NAMALWA (cell line): ENCODE results near the gene LSM2.
"Not testable (repeated sequence)": the region's sequence is repeated elsewhere in the genome, so short reads cannot be mapped to it uniquely, and the experiment has no call there.

Experiments used
- DNase-seq: peaks from one replicate; pipeline ENCODE4 v3.0.0-alpha.2; 2015; ENCODE audit warnings: low spot score

LSM2 gene

DNA sequence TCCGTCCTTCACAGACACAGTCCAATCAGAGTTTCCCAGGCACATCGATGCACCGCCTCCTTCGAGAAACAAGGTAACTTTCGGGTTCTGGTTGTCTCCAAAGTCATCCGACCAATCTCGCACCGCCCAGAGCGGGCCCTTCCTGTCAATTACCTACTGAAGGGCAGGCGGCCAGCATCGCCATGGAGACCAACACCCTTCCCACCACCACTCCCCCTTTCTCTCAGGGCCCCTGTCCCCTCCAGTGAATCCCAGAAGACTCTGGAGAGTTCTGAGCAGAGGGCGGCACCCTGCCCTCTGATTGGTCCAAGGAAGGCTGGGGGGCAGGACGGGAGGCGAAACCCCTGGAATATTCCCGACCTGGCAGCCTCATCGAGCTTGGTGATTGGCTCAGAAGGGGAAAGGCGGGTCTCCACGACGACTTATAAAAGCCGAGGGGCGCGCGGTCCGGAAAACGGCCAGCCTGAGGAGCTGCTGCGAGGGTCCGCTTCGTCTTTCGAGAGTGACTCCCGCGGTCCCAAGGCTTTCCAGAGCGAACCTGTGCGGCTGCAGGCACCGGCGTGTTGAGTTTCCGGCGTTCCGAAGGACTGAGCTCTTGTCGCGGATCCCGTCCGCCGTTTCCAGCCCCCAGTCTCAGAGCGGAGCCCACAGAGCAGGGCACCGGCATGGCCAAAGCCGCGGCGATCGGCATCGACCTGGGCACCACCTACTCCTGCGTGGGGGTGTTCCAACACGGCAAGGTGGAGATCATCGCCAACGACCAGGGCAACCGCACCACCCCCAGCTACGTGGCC lies 20.7 kb upstream of the LSM2 start, which contains the start of gene HSPA1B:
Gene HSPA1B (plus strand): TSS at position 453 of the 794 bp plus-strand sequence. CDS start 213 bp downstream, at position 666.
- peak; percentile 97 for DNase-seq

DNA sequence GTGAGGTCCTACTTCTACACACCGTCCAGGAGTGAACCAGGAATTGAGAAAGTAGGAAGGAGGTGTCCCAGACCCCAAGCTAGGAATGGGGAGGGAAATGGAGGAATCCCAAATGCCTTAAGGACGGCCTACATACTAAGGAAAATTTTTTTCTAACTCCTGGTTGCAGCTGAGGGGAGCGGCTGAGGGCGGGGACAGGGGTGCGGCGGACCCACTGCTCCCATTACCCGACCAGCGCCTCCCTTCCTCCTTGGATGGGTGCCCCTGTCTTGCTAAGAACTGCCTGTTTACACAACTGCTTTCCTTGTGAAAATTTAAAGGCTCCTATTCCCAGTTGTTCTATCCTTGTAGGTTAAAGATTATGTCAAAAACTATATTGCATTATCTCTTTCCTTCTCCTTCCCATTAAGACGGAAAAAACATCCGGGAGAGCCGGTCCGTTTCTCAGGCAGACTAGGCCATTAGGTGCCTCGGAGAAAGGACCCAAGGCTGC lies 20.1 kb upstream of the LSM2 start:
- no peak for DNase-seq

DNA sequence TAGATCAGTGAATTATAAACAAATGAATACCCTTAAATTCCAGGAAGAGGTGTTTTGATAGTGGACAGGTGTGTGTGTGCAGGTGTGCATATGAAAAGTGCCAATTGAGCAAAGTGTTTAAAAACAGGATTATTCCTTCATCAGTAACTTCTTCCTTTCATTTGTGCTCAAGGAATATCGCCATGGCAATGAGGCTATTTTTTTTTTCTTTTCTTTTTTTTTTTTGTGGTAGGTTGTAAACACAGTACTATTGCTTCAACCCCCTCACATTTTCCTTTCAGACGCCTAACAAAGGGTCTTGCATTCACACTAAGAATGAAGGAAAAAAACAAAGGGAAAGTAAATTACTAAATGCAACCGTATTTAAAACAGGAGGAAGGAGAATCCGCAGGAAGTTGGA lies 18.8 kb upstream of the LSM2 start:
- DNase-seq: no peak

DNA sequence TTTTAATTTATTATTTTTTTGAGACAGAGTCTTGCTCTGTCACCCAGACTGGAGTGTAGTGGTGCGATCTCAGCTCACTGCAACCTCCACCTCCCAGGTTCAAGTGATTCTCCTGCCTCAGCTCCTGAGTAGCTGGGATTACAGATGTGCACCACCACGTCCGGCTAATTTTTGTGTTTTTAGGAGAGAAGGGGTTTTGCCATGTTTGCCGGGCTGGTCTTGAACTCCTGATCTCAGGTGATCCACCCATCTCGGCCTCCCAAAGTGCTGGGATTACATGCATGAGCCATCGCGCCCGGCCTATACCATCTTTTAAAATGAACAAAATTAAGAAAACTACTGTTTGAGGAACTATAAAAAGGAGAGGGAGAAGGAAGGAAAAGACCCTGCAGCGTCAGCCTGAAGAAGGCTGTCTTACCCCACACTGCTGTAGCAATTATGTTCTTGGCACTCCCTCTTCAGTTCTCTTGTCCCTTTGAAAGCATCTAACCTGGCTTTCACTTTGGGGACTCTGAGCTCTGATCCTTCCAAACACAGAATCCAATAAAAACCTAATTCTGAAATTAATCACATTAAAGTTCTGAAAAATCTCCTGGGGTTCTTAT lies 16.9 kb upstream of the LSM2 start:
- not testable (repeated sequence) for DNase-seq

DNA sequence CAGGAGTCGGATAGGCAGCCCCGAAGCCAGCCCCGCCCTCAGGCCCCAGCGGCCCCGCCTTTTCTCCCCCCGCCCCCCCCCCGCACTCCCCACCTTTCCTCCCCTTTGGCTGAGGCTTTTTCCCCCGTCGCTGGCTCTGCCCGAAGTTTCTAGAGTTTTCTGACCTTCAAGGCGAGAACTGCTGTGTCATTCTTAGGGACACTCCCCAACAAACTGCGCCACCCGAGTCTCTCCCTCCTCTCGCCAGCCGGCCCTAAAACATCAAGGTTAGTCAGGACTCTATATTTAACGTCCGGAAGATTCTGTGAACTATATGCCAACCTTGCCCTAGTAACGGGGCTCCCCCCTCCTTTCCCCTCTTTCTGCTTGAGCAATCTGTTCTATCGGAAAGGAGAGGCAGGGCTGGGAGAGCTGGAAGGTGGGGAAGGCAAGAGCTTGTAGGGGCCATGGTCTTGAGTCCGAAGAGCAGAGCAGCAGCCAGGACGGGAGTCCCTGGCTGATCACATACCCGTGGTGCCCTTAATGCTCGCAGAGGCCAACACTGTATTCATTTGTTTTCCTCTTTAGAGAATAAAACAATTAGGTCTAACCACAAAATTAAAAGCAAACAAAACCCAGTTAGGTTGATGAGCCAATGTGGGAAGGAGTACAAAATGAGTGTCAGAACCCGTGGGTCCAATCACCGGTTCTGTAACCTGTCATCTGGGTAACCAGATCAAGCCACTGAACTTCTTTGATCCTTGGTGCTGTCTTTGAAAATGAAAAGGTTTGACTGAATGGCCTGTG lies 15.5 kb upstream of the LSM2 start:
- peak; percentile 58 for DNase-seq

DNA sequence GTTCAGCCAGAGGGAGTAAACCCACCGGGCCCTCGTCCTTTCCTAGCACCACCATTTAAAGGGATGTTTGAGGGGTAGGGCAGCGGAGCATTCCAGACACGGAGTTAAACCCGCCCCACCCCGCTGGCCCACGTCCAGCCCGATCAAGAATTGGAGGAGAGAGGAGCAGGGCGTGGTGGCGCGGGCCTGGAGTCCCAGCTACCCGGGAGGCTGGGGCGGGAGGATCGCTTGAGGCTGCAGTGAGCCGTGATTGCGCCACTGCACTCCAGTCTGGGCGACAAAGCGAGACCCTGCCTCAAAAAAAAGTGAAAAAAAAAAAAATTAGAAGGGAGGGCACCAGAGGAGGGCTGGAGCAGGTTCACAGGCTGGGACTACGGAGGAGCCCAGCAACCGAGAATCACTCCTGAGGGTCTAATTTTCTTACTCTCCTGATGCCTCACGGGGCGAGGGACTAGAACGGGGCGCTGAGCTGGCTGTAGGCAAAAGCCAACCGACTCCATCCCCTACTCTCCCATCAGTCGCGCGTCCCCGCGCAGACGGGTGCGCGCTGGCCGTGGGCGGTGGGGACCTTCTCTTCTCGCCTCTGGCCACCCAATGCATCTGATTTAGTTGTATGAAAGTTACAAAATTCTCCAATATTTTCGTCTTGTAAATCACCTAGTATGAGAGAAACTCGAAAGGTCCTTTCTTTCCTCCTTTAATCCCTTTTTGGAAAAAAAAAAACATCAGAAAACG lies 14.7 kb upstream of the LSM2 start:
- no peak for DNase-seq

DNA sequence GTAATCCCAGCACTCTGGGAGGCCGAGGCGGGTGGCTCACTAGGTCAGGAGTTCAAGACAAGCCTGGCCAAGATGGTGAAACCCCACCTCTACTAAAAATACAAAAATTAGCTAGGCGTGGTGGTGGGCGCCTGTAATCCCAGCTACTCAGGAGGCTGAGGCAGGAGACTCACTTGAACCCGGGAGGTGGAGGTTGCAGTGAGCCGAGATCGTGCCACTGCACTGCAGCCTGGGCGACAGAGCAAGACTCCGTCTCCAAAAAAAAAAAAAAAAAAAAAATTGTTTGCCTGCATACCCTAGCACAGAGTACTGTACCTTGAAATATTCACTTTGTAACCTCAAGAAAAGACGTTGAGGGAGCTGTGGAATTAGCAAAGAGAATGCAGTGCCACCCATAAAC lies 13.6 kb upstream of the LSM2 start:
- DNase-seq: not testable (repeated sequence)

DNA sequence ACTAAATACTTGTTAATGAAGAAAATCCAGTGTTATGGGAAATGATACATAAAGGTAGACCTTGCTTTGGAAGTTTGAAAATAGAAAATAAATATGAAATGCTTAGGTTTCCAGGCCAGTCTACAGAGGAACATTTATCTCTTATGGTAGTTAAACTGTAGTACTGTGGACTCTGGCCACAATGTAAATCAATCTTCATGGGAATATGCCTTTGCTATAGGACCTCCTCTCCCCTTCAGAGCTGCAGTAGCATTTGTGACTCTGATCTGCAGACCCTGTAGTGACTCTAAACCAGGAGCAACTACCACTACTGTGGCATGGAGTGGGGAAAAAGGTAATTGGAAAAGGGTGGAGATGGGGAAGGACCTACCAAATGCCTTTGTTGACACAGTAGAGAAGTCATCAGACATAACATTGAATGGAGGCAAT lies 13.1 kb upstream of the LSM2 start:
- no peak for DNase-seq

DNA sequence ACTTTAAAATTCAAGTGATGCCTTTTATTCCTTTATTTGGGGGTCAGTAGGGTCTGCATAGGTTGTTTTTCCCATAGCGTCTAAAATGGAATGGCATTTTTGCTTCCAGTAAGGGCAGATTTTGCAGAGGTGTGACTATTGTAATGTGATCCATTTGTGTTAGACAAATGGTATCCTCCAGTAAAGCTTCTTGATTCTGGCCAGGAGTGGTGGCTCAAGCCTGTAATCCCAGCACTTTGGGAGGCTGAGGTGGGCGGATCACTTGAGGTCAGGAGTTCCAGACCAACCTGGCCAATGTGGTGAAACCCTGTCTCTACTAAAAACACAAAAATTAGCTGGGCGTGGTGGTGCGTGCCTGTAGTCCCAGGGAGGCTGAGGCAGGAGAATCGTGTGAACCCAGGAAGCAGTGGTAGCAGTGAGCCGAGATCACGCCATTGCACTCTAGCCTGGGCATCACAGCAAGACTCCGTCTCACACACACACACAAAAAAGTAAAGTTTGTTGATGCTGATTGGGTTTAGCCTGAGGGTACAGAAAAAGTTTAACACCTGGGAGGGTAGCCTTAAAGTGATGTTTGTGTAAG lies 11.3 kb upstream of the LSM2 start:
- not testable (repeated sequence) for DNase-seq

DNA sequence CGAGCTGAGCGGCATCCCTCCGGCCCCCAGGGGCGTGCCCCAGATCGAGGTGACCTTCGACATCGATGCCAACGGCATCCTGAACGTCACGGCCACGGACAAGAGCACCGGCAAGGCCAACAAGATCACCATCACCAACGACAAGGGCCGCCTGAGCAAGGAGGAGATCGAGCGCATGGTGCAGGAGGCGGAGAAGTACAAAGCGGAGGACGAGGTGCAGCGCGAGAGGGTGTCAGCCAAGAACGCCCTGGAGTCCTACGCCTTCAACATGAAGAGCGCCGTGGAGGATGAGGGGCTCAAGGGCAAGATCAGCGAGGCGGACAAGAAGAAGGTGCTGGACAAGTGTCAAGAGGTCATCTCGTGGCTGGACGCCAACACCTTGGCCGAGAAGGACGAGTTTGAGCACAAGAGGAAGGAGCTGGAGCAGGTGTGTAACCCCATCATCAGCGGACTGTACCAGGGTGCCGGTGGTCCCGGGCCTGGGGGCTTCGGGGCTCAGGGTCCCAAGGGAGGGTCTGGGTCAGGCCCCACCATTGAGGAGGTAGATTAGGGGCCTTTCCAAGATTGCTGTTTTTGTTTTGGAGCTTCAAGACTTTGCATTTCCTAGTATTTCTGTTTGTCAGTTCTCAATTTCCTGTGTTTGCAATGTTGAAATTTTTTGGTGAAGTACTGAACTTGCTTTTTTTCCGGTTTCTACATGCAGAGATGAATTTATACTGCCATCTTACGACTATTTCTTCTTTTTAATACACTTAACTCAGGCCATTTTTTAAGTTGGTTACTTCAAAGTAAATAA lies 10.6 kb upstream of the LSM2 start:
- DNase-seq: not testable (repeated sequence)

DNA sequence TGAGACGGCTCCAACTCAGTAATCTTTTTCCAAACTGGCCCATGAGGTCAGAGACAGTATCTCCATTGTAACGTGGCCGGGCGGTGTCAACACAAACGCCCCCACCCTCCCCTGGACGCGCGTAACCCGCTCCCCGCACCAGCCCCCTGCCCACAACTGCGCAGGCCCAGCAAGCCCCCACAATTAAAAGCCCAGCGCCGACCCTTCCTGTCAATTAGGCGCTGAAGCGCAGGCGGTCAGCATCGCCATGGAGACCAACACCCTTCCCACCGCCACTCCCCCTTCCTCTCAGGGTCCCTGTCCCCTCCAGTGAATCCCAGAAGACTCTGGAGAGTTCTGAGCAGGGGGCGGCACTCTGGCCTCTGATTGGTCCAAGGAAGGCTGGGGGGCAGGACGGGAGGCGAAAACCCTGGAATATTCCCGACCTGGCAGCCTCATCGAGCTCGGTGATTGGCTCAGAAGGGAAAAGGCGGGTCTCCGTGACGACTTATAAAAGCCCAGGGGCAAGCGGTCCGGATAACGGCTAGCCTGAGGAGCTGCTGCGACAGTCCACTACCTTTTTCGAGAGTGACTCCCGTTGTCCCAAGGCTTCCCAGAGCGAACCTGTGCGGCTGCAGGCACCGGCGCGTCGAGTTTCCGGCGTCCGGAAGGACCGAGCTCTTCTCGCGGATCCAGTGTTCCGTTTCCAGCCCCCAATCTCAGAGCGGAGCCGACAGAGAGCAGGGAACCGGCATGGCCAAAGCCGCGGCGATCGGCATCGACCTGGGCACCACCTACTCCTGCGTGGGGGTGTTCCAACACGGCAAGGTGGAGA lies 8.5 kb upstream of the LSM2 start, which contains the start of the genes HSPA1A and HSPA1L:
Gene HSPA1A (plus strand): TSS at position 519 of the 814 bp plus-strand sequence. CDS start 214 bp downstream, at position 733.
Gene HSPA1L (minus strand): TSS at position 259 of the 814 bp plus-strand sequence. CDS start 3,311 bp downstream, outside the sequence.
- DNase-seq: no peak

DNA sequence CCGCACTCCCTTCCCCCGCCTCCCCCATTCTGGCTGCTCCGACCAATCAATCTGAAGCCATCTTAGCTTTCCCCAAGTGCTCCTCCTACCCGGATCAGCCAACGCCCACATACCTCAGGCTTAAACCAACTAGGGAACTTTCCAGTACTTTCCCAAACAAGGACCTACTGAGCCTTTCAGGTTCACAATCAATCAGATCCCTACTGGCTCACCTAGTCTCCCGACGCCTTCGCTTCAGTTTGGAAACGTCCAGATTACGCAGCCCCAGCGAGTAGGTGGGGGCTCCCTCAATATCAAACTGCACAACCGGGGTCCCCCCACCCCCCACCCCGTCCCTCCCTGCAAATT lies 7.9 kb upstream of the LSM2 start:
- DNase-seq: no peak

DNA sequence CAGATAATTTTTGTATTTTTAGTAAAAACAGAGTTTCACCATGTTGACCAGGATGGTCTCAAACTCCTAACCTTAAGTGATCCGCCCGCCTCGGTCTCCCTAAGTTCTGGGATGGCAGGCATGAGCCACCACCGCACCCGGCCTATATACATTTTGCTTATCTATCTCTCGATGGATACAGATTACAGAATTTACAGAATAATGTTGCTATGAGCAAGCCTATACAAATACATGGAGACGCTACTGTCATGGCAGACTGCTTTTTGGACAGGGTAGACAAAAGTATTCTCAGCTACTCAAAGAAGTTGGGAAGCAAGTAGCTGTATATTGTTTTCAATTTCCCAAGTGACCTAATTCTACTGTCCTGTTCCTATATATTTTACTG lies 6.7 kb upstream of the LSM2 start:
- DNase-seq: no peak

DNA sequence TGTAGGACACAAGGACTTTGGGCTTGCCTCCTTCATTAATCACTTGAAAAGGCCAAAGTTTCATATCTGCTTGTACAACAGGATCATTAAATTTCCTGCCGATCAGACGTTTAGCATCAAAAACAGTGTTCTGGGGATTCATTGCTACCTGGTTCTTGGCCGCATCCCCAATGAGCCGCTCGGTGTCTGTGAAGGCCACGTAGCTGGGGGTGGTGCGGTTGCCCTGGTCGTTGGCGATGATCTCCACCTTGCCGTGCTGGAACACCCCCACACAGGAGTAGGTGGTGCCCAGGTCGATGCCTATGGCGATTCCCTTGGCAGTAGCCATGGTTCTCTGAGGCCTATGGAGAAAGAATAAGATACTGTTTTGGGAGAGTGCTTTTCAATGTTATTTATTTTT lies 4.9 kb upstream of the LSM2 start:
- DNase-seq: no peak

DNA sequence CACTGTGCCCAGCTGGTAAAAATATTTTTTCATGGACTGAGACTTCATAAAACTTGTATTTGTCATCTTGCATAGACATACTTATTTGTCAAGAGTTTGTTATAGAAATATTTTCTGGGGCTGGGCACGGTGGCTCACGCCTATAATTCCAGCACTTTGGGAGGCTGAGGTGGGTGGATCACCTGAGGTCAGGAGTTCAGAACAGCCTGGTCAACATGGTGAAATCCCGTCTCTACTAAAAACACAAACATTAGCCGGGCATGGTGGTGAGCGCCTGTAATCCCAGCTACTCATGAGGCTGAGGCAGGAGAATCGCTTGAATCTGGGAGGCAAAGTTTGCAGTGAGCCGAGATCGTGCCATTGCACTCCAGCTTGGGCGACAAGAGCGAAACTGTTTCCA lies 1.8 kb upstream of the LSM2 start:
- not testable (repeated sequence) for DNase-seq

DNA sequence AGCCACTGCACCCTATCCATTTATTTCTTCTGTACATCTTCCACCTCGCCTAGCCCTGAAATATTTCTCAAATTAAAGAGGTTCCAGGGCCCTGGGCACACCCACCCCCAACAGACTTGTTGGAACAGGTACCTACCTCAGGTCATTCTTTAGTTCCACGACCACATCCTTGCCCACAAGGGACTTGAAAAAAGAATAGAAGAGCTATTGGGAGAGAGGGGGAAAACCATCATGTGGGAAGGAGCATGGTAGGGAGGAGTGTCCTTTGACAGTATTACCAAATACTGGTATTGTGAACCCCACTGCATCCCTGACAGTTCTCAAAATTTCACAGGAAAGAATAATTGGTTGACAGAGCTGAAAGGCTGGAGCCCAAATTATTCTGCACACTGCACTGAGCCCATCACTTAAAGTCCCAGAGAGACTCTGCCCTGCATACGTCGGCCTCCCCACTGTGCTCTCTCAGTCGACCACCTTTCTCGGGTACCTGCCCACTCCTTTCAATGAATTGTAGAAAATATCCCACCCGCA lies 762 bp downstream of the LSM2 start:
- no peak for DNase-seq

DNA sequence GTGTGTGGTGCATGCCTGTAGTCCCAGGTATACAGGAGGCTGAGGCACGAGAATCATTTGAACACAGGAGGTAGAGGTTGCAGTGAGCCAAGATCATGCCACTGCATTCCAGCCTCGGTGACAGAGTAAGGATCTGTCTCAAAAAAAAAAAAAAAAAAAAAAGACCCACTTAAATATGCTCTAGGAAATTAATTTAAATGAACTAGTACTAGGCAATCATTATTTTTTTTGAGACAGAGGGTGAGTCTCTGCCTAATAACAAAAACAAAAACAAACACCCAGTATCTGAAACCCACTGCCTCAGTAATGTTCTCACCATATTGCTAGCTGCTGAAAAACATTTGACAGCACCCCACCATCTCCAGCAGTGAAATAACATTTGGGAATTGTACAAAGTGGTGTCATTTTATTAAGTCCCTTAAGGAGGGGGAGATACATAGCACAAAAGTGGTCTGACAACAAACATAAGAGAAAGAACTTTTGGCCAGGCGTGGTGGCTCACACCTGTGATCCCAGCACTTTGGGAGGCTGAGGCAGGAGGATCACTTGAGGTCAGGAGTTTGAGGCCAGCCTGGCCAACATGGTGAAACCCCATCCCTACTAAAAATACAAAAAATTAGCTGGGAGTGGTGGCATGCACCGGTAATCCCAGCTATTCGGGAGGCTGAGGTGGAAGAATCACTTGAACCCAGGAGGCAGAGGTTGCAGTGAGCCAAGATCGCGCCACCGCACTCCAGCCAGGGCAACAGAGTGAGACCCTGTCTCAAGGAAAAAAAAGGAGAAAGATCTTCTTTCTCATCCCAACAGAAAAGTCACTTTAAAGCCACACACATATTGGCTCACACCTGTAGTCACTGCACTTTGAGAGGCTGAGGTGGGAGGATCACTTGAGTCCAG lies 5.5 kb downstream of the LSM2 start:
- DNase-seq: not testable (repeated sequence)

DNA sequence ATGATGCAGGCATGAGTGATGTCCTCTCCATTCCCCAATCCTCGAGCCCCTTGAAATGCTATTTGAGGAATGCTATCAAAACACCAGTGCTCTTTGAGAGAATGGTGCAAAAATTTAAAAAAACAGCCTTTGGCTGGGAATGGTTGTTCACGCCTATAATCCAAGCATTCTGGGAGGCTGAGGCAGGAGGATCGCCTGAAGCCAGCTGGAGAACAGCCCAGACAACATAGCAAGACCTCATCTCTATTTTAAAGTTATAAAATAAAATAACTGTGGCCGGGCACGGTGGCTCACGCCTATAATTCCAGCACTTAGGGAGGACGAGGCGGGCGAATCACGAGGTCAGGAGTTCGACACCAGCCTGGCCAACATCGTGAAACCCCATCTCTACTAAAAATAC lies 7.0 kb downstream of the LSM2 start:
- DNase-seq: no peak
